ENCODE data around the gene CYBB.
A peak's percentile ranks its signal among the peaks of the same experiment; 100 is the strongest.

The CYBB gene

DNA sequence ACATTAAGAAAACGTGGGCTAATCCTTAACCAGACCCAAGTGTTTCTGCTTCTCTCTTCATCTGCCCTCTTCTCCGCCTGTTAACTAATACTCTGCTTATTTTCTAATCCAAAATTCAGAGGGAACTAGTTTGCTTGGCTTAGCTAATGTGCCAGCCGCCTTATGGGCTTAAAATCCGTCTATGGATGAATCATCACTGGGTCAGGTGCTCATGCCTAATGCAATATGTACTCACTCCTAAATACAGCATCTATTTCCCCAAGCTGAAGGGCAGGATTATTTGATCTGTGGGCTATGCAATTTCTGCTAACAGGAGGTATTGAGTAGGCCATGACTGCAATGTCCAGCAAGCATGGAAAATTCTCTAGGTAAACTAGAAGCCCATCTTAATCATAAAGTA is 55.1 kb downstream of the CYBB start:
- H3K27ac ChIP-seq, result no peak overlapping the region
- DNase-seq (ENCODE audit: low spot score), result peak; percentile 1
- ChIA-PET POLR2A (ENCODE audit: low non-redundant PET) (no interaction called here), CTCF (no interaction called here)
- TF ChIP-seq, protein P1, sequence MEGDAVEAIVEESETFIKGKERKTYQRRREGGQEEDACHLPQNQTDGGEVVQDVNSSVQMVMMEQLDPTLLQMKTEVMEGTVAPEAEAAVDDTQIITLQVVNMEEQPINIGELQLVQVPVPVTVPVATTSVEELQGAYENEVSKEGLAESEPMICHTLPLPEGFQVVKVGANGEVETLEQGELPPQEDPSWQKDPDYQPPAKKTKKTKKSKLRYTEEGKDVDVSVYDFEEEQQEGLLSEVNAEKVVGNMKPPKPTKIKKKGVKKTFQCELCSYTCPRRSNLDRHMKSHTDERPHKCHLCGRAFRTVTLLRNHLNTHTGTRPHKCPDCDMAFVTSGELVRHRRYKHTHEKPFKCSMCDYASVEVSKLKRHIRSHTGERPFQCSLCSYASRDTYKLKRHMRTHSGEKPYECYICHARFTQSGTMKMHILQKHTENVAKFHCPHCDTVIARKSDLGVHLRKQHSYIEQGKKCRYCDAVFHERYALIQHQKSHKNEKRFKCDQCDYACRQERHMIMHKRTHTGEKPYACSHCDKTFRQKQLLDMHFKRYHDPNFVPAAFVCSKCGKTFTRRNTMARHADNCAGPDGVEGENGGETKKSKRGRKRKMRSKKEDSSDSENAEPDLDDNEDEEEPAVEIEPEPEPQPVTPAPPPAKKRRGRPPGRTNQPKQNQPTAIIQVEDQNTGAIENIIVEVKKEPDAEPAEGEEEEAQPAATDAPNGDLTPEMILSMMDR (conservative IDR thresholded peaks at IDR 0.05; ENCODE audit: low read depth), result no peak

DNA sequence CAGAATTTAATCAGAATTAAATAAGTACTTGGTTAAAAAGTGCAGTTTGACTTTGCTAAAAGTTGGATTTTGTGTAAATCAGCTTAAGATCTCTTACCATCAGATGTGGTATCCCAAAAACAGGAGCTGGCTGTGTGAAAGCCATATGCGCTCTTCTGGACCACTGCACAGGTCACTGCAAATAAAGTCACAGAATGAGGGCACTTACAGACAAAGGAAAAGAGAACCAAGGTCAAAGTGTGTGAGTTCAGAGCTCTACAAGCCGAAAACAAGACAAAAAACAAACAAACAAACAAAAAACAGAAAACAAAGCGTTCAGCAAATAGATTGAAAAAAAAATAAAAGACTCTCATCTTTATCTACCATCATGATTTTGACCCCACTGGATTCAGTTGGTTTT is 61.1 kb downstream of the CYBB start:
- no peak overlapping the region for H3K27ac ChIP-seq
- TF ChIP-seq, protein P1 (conservative IDR thresholded peaks at IDR 0.05; ENCODE audit: low read depth), result no peak
- POLR2A ChIA-PET (ENCODE audit: low non-redundant PET), result no interaction called here
- CTCF ChIA-PET, result no interaction called here
- no peak for DNase-seq (ENCODE audit: low spot score)

DNA sequence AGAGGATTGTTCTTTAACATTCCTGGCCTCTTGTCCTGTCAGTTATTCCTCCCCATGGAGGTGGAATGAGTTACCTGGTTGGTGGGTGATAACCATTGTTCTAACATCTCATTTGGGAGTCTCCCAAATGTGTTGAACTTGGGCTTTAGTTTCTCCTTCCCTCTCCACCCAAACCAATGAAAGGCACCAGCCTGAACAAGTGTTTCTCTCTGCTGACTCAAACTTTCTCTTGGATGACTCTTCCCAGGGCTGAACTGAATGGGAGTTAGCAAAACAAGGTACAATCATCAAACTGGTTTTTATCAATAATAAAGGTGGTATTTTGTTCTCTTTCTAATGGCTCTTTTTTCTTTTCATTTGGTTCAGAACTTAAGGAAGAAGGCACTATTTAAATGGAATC is 64.8 kb downstream of the CYBB start:
- ChIA-PET CTCF (no interaction called here), POLR2A (ENCODE audit: low non-redundant PET) (no interaction called here)
- TF ChIP-seq, protein P1 (conservative IDR thresholded peaks at IDR 0.05; ENCODE audit: low read depth), result no peak
- no peak for DNase-seq (ENCODE audit: low spot score)
- no peak overlapping the region for H3K27ac ChIP-seq

DNA sequence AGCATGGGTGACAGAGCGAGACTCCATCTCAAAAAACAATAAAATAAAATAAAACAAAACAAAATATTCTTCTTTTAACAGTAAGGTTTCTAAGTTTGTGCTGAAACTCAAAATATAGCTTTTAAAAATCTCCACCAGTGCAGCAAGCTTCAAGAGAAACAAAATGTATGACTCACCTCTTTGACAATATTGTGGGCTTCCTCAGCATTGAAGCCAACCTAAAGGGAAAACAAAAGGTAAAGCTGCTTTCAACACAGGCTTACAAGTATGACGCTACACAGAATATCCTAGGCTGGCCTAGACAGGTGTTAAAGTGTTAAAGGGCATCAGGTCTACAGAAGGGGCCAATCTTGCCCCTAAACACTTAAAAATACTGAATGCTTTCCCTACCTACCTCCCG is 66.3 kb downstream of the CYBB start:
- ChIA-PET POLR2A (ENCODE audit: low non-redundant PET) (no interaction called here), CTCF (no interaction called here)
- no peak for DNase-seq (ENCODE audit: low spot score)
- no peak overlapping the region for H3K27ac ChIP-seq
- TF ChIP-seq, protein P1 (conservative IDR thresholded peaks at IDR 0.05; ENCODE audit: low read depth), result no peak

DNA sequence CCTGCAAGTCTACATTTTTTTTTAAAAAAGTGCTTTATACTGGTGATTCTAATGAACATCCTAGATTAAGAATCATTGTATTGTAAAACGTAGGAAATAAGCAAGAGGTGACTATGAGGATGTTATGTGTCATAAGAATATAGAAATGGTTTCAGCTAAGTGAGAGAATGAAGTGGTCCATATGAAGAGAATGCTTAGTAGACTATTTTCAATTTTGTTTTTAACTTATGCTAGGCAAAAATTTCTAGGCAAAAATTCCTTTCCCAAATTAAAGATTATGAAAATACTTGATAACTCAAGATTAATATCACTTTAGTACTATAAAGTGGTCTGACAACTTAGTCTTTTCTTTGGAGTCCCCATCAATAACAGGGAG is 66.7 kb downstream of the CYBB start:
- peak overlapping the region; percentile 68; the same call in 1 of the 2 replicates for H3K27ac ChIP-seq
- DNase-seq (ENCODE audit: low spot score), result no peak
- ChIA-PET CTCF (no interaction called here), POLR2A (ENCODE audit: low non-redundant PET) (no interaction called here)
- TF ChIP-seq, protein P1 (conservative IDR thresholded peaks at IDR 0.05; ENCODE audit: low read depth), result no peak

DNA sequence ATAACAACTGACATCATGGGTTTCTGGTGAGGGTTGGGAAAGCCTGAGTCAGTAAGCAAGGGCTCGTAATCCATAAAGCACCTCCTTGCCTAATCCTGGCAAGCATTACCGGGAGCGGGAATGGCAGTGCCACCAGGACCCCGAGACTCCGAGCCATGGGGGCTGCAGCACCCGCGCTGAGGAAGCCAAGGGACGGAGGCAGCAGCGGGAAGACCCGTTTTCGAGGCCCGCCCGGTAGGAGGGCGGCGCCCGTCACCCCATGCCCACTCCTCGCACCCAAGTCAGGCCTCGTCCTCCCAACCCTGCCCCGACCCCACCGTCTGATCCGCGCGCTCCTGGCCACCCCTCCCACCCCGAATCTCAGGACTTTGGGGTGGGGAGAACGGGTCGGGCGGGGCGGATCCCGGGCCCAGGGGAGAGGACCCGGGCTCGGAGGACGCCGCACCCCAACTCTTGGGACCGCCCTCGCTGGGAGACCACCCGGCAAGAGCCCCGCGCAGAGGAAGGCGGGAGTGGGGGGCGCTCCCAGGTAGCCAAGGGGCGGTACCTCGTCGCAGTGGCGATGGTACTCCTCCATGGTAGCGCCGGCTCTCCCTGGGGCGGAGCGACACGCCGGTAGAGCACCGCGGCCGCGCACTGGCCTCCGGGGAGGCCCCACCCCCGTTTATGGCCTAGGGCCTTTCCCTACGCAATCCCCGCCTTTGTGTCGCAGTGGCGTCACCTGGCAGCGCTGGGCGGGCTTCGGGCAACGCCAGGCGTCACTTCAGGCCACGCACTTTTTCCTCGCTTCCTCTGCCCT is 67.3 kb downstream of the CYBB start, which contains the start of gene DYNLT3:
DYNLT3 (minus strand) TSS at position 638 of the 799 bp plus-strand sequence; CDS start at position 577, 61 bp downstream.
- peak within 1 kb of the TSS; percentile 68 for H3K27ac ChIP-seq
- TF ChIP-seq, protein P1 (conservative IDR thresholded peaks at IDR 0.05; ENCODE audit: low read depth), result no peak
- DNase-seq (ENCODE audit: low spot score), result peak; percentile 49
- ChIA-PET POLR2A (ENCODE audit: low non-redundant PET) (no interaction called here), CTCF (no interaction called here)

All from RWPE1 (cell line).